IMR-90 (cell line): ENCODE results near the gene PLTP.

Experiments
- CTCF ChIP-seq: conservative IDR thresholded peaks from 2 replicates; pipeline ENCODE4 v1.5.1; 2012; ENCODE audit warnings: mild to moderate bottlenecking, low read depth, low read length, improper control_type of control experiment
- ELK1 ChIP-seq: fragments of 150-350 bp; IDR thresholded peaks from 2 replicates; pipeline ENCODE4 v1.6.1; 2016; ENCODE audit warnings: low read depth, mild to moderate bottlenecking, low read length, moderate library complexity, borderline replicate concordance
- MXI1 ChIP-seq: IDR thresholded peaks from 2 replicates; pipeline ENCODE4 v1.6.1; 2012; ENCODE audit warnings: low read depth, mild to moderate bottlenecking, low read length, moderate library complexity, borderline replicate concordance
- NFE2L2 ChIP-seq: fragments of 150-350 bp; IDR thresholded peaks from 2 replicates; pipeline ENCODE4 v1.6.1; 2016; ENCODE audit warnings: low read depth, mild to moderate bottlenecking, low read length
- POLR2A ChIP-seq: IDR thresholded peaks from 2 replicates; pipeline ENCODE4 v1.6.1; 2012; ENCODE audit warnings: mild to moderate bottlenecking, low read depth, low read length
- RAD21 ChIP-seq: IDR thresholded peaks from 2 replicates; pipeline ENCODE4 v1.6.1; 2012; ENCODE audit warnings: low read length, improper control_type of control experiment
- RCOR1 ChIP-seq: IDR thresholded peaks from 2 replicates; pipeline ENCODE4 v1.6.1; 2012; ENCODE audit warnings: mild to moderate bottlenecking, low read length, improper control_type of control experiment; ENCODE audit not compliant: insufficient replicate concordance
- RFX5 ChIP-seq: IDR thresholded peaks from 2 replicates; pipeline ENCODE4 v1.8.0; 2012; ENCODE audit warnings: low read depth, mild to moderate bottlenecking, low read length, moderate library complexity
- SMC3 ChIP-seq: fragments of 150-350 bp; IDR thresholded peaks from 2 replicates; pipeline ENCODE4 v1.6.1; 2016; ENCODE audit warnings: low read depth, mild to moderate bottlenecking, antibody characterized with exemption, low read length, moderate library complexity
- USF2 ChIP-seq: fragments of 150-350 bp; IDR thresholded peaks from 2 replicates; pipeline ENCODE4 v1.6.1; 2017; ENCODE audit warnings: mild to moderate bottlenecking, antibody characterized with exemption, low read length, low read depth

- TF ChIP-seq USF2: no peak
- TF ChIP-seq RCOR1: no peak
- no peak for TF ChIP-seq ELK1
- TF ChIP-seq CTCF: no peak
- TF ChIP-seq RFX5: no peak
- no peak for TF ChIP-seq RAD21
- no peak for TF ChIP-seq SMC3
- TF ChIP-seq NFE2L2: no peak
- TF ChIP-seq POLR2A: no peak
- no peak for TF ChIP-seq MXI1
Observed at GRCh38 chr20:45893831-45894230, 18.1 kb downstream of the PLTP start.
